ENCODE measurements around the gene HCFC1. TPM values are rescaled to one million over a fixed set of nuclear protein-coding genes. Genes with fewer than 3 reads are reported as not detected.

The HCFC1 gene
- total RNA-seq, 1 donor from 2014 or later: 61.2 TPM

DNA sequence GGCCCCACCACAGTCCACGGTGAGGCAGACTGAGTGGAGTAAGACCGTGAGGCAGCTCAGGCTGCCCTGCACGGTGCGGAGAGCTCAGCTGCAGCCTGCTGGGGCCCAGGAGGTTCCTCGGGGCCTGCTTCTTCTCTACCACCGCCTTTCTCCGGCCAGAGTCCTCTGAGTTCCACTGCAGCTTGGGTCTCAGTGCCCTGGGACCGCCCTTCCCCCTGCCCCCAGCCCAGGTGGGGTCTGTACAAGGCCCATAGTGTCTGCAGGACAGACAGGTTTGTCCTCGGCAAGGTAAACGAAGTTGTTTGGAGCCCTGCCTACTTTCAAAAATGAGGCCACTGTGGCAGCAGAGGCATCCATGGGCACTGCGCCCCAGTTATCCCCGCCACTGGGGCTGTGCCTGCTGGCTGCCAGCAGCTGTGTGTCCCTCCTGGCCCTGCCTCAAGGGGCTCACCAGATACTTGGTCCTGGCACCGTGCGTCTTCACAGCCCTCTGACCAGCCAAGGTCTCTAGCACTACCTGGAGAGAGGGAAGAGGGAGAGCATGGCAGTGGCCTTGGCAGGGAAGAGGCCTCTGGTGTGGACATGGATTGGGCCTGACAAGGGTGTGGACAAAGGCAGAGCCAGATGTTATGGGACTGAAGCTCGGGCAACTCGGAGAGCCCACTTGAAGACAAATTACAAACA, 44.1 kb upstream of the HCFC1 start:
- Histone ChIP-seq H3K79me2 (ENCODE audit: insufficient read depth, low read length) (peaks cover 35% of the 10 kb centered on the region), H4K20me1 (ENCODE audit: insufficient read depth, low read length) (peaks cover 7% of the 10 kb centered on the region), H3K4me2 (ENCODE audit: low read length) (no peak overlapping the region), H3K9ac (ENCODE audit: low read length) (no peak overlapping the region), H3K9me3 (ENCODE audit: insufficient read depth, low read depth, low read length) (no peaks in the 10 kb centered on the region), H3K27me3 (ENCODE audit: insufficient read depth, low read length) (no peaks in the 10 kb centered on the region), H3K36me3 (ENCODE audit: insufficient read depth, low read length) (peaks cover 2% of the 10 kb centered on the region), H3K27ac (ENCODE audit: low read depth, low read length) (no peak overlapping the region), H2AFZ (ENCODE audit: low read depth, low read length) (no peak overlapping the region), H3K4me1 (ENCODE audit: insufficient read depth, low read length) (peaks cover 11% of the 10 kb centered on the region), H3K4me3 (ENCODE audit: insufficient read depth, low read depth, low read length) (no peak overlapping the region)
- no peak overlapping the region for H3K4me3 Mint-ChIP-seq (ENCODE audit: unreplicated experiment)
- no peaks in the 10 kb centered on the region for H3K36me3 Mint-ChIP-seq (ENCODE audit: low read depth, unreplicated experiment)
- H3K9me3 Mint-ChIP-seq (ENCODE audit: unreplicated experiment): no peaks in the 10 kb centered on the region
- H3K27me3 Mint-ChIP-seq (ENCODE audit: low read depth, unreplicated experiment): no peaks in the 10 kb centered on the region
- H3K27ac Mint-ChIP-seq (ENCODE audit: unreplicated experiment): no peak overlapping the region
- TF ChIP-seq, protein P1, sequence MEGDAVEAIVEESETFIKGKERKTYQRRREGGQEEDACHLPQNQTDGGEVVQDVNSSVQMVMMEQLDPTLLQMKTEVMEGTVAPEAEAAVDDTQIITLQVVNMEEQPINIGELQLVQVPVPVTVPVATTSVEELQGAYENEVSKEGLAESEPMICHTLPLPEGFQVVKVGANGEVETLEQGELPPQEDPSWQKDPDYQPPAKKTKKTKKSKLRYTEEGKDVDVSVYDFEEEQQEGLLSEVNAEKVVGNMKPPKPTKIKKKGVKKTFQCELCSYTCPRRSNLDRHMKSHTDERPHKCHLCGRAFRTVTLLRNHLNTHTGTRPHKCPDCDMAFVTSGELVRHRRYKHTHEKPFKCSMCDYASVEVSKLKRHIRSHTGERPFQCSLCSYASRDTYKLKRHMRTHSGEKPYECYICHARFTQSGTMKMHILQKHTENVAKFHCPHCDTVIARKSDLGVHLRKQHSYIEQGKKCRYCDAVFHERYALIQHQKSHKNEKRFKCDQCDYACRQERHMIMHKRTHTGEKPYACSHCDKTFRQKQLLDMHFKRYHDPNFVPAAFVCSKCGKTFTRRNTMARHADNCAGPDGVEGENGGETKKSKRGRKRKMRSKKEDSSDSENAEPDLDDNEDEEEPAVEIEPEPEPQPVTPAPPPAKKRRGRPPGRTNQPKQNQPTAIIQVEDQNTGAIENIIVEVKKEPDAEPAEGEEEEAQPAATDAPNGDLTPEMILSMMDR (IDR thresholded peaks at IDR 0.05; ENCODE audit: insufficient read depth, low read depth, low read length): no peak
- no peak for TF ChIP-seq EZH2 (IDR thresholded peaks at IDR 0.05; ENCODE audit: insufficient read depth, low read length)
- DNase-seq (ENCODE audit: low read depth) (no peak), FAIRE-seq (no peak)
- H3K4me1 Mint-ChIP-seq (ENCODE audit: low read depth, unreplicated experiment): peaks cover 5% of the 10 kb centered on the region

DNA sequence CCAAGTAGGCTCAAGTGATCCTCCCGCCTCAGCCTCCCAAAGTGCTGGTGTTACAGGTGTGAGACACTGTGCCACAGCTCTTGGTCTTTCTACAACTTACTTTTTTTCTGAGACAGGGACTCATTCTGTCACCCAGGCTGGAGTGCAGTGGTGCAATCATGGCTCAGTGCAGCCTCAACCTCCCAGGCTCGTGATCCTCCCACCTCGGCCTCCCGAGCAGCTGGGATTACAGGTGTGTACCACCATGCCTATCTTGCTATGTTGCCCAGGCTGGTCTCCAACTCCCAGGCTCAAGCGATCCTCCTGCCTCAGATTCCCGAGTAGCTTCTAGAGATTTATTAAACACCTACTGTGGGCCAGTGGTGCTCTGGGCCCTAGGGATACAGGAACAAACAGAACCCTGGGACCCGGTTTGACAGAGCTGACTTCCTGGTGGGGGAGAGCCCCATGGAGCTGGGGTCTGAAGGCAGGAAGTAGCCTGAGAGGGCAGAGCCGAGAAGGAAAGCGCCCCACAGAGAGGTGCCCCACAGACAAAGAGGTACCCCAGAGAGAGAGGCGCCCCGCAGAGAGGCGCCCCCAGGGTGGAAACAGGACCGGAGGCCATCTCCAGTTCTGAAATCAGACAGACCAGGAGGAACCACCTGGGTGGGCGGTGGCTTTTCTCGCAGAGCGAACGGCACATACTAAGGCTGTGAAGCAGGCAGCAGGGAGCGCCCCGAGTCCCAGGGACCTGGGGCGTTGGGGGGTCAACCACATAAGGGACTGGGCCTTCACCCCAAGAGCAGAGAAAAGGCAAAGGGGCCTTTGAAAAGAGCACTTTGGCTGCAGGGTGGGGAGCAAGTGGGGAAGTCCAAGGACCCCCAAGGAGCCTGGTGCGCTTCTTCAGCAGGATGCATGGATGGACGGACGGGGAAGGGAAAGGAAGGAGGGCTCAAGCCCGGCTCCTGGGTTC, 43.1 kb upstream of the HCFC1 start:
- Mint-ChIP-seq H3K36me3 (ENCODE audit: low read depth, unreplicated experiment) (no peaks in the 10 kb centered on the region), H3K27ac (ENCODE audit: unreplicated experiment) (no peak overlapping the region), H3K4me3 (ENCODE audit: unreplicated experiment) (no peak overlapping the region), H3K27me3 (ENCODE audit: low read depth, unreplicated experiment) (no peaks in the 10 kb centered on the region), H3K9me3 (ENCODE audit: unreplicated experiment) (no peaks in the 10 kb centered on the region), H3K4me1 (ENCODE audit: low read depth, unreplicated experiment) (peaks cover 3% of the 10 kb centered on the region)
- Histone ChIP-seq H3K4me3 (ENCODE audit: insufficient read depth, low read depth, low read length) (no peak overlapping the region), H2AFZ (ENCODE audit: low read depth, low read length) (no peak overlapping the region), H3K4me1 (ENCODE audit: insufficient read depth, low read length) (peaks cover 4% of the 10 kb centered on the region), H3K27me3 (ENCODE audit: insufficient read depth, low read length) (no peaks in the 10 kb centered on the region), H3K36me3 (ENCODE audit: insufficient read depth, low read length) (peaks cover 4% of the 10 kb centered on the region), H3K79me2 (ENCODE audit: insufficient read depth, low read length) (peaks cover 35% of the 10 kb centered on the region), H4K20me1 (ENCODE audit: insufficient read depth, low read length) (peaks cover 7% of the 10 kb centered on the region), H3K9ac (ENCODE audit: low read length) (no peak overlapping the region), H3K27ac (ENCODE audit: low read depth, low read length) (no peak overlapping the region), H3K9me3 (ENCODE audit: insufficient read depth, low read depth, low read length) (no peaks in the 10 kb centered on the region), H3K4me2 (ENCODE audit: low read length) (no peak overlapping the region)
- no peak for TF ChIP-seq EZH2 (IDR thresholded peaks at IDR 0.05; ENCODE audit: insufficient read depth, low read length)
- TF ChIP-seq, protein P1 (IDR thresholded peaks at IDR 0.05; ENCODE audit: insufficient read depth, low read depth, low read length): no peak
- no peak for DNase-seq (ENCODE audit: low read depth)
- FAIRE-seq: peak; percentile 84
